Ishikawa (cell line): ENCODE results near the gene GRPEL2.

Source experiments
- MAX ChIP-seq: IDR thresholded peaks from 2 replicates; pipeline ENCODE4 v1.6.1; 2012
- REST ChIP-seq: IDR thresholded peaks from 2 replicates; pipeline ENCODE4 v1.6.1; 2012; ENCODE audit warnings: low read depth, mild to moderate bottlenecking

GRCh38 chr5:149300441-149300840 lies 44.9 kb upstream of the GRPEL2 start:
- TF ChIP-seq REST (no peak), MAX (no peak)
